Activated CD8-positive, alpha-beta T cell treated with anti-CD3 and anti-CD28 coated beads for 36 hours (primary cell): ENCODE measurements around the gene ARFIP1. TPM values are rescaled to one million over a fixed set of nuclear protein-coding genes. Genes with fewer than 3 reads are reported as not detected.

ENCODE experiments used
- ATAC-seq: fragments of 200-7000 bp; cut with Tn5 transposase; one replicate; pipeline ENCODE4 v1.10.0; 2021; ENCODE audit warnings: mild to moderate bottlenecking, moderate library complexity
- CTCF ChIA-PET: fragments of 350-600 bp; sonication (Branson Sonifier 250); formaldehyde crosslinking; loops from one replicate; lab custom pipeline; 2021; ENCODE audit warnings: antibody characterized with exemption; lab: Charles Lee
- POLR2A ChIA-PET: fragments of 350-600 bp; sonication (Branson Sonifier 250); formaldehyde crosslinking; loops from one replicate; lab custom pipeline; 2021; ENCODE audit warnings: antibody characterized with exemption; lab: Charles Lee
- DNase-seq: peaks from one replicate; pipeline ENCODE4 v3.0.0-alpha.2; 2020
- H3K27ac Mint-ChIP-seq: one replicate; pipeline ENCODE4 v1.8.0; 2021; ENCODE audit warnings: mild to moderate bottlenecking, mixed read lengths
- H3K27me3 Mint-ChIP-seq: one replicate; pipeline ENCODE4 v1.8.0; 2021; ENCODE audit warnings: mixed read lengths
- H3K36me3 Mint-ChIP-seq: one replicate; pipeline ENCODE4 v1.8.0; 2021; ENCODE audit warnings: low read depth, mixed read lengths
- H3K4me1 Mint-ChIP-seq: one replicate; pipeline ENCODE4 v1.8.0; 2021; ENCODE audit warnings: low read depth, mixed read lengths
- H3K4me3 Mint-ChIP-seq: one replicate; pipeline ENCODE4 v1.8.0; 2021; ENCODE audit warnings: mild to moderate bottlenecking, moderate library complexity, mixed read lengths
- H3K9me3 Mint-ChIP-seq: one replicate; pipeline ENCODE4 v1.8.0; 2021; ENCODE audit warnings: mixed read lengths
- intact Hi-C: fragments of 100-400 bp; cut with micrococcal nuclease; formaldehyde crosslinking; loops from one replicate; pipeline ENCODE4 v1.10.0; 2022
- total RNA-seq, 2 experiments: library from RNA; stranded (reverse); gene quantifications; one replicate each; pipeline ENCODE4 v1.2.3, GENCODE V29; 2021
- TF ChIP-seq, protein P1 (sequence below): fragments of 200-600 bp; IDR thresholded peaks from one replicate; pipeline ENCODE4 v1.8.0; 2022; ENCODE audit warnings: antibody characterized with exemption, mild to moderate bottlenecking

The ARFIP1 gene
- total RNA-seq, 2 experiments from 2014 or later, result 7.2 to 8.9 TPM

DNA sequence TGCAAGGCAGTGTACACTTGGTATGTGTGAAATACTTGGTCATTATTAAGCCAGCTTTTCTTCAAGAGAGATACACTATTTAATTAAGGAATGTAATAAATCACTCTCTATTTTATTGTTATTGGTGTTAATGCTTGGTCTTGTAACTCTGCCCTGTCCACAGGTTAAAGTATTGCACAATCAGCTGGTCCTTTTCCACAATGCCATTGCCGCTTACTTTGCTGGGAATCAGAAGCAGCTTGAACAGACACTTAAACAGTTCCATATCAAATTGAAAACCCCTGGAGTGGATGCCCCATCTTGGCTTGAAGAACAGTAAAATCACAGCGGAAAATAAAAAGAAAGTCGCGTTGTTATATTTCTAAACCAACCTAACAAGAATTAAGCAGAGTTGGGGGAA, 130.1 kb downstream of the ARFIP1 start:
- ChIA-PET CTCF (interaction anchor here (0.8 kb wide), 1 partner anchor 155 kb away, joined by 4 read pairs; no protein-coding TSS in a partner anchor), POLR2A (no interaction called here)
- peaks cover 5% of the 10 kb centered on the region for H3K36me3 Mint-ChIP-seq
- TF ChIP-seq, protein P1, sequence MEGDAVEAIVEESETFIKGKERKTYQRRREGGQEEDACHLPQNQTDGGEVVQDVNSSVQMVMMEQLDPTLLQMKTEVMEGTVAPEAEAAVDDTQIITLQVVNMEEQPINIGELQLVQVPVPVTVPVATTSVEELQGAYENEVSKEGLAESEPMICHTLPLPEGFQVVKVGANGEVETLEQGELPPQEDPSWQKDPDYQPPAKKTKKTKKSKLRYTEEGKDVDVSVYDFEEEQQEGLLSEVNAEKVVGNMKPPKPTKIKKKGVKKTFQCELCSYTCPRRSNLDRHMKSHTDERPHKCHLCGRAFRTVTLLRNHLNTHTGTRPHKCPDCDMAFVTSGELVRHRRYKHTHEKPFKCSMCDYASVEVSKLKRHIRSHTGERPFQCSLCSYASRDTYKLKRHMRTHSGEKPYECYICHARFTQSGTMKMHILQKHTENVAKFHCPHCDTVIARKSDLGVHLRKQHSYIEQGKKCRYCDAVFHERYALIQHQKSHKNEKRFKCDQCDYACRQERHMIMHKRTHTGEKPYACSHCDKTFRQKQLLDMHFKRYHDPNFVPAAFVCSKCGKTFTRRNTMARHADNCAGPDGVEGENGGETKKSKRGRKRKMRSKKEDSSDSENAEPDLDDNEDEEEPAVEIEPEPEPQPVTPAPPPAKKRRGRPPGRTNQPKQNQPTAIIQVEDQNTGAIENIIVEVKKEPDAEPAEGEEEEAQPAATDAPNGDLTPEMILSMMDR, result no peak
- DNase-seq (no peak), ATAC-seq (no peak)
- H3K9me3 Mint-ChIP-seq, result no peaks in the 10 kb centered on the region
- no peaks in the 10 kb centered on the region for H3K27me3 Mint-ChIP-seq
- intact Hi-C loops, result no loop called here
- H3K4me3 Mint-ChIP-seq, result no peak overlapping the region
- H3K4me1 Mint-ChIP-seq, result no peaks in the 10 kb centered on the region
- H3K27ac Mint-ChIP-seq, result no peak overlapping the region

DNA sequence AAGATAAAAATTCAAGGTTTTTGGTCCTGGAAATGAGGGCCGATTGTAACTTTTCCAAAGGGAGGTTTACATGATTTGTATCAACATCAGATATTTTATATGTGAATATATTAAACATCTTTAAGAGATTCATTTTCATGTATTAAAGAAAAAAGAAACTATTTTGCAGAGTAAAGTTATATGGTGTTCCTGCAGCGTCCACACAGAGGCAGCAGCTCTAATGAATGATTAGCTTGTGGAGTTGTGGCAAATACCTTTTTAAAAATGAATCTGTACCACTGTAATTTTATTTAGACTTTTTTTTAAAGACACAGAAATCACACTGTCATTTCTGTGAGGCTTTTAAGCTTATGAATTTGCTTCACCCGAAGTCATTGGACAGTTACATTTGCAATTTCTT, 130.8 kb downstream of the ARFIP1 start:
- no peak overlapping the region for H3K4me3 Mint-ChIP-seq
- DNase-seq (no peak), ATAC-seq (no peak)
- TF ChIP-seq, protein P1, result no peak
- peaks cover 5% of the 10 kb centered on the region for H3K36me3 Mint-ChIP-seq
- no peaks in the 10 kb centered on the region for H3K9me3 Mint-ChIP-seq
- ChIA-PET CTCF (interaction anchor here (0.8 to 1.5 kb wide), 2 partner anchors 8 to 156 kb away, joined by 4 read pairs; no protein-coding TSS in a partner anchor), POLR2A (no interaction called here)
- H3K27me3 Mint-ChIP-seq, result no peaks in the 10 kb centered on the region
- no peak overlapping the region for H3K27ac Mint-ChIP-seq
- intact Hi-C loops, result no loop called here
- no peaks in the 10 kb centered on the region for H3K4me1 Mint-ChIP-seq

DNA sequence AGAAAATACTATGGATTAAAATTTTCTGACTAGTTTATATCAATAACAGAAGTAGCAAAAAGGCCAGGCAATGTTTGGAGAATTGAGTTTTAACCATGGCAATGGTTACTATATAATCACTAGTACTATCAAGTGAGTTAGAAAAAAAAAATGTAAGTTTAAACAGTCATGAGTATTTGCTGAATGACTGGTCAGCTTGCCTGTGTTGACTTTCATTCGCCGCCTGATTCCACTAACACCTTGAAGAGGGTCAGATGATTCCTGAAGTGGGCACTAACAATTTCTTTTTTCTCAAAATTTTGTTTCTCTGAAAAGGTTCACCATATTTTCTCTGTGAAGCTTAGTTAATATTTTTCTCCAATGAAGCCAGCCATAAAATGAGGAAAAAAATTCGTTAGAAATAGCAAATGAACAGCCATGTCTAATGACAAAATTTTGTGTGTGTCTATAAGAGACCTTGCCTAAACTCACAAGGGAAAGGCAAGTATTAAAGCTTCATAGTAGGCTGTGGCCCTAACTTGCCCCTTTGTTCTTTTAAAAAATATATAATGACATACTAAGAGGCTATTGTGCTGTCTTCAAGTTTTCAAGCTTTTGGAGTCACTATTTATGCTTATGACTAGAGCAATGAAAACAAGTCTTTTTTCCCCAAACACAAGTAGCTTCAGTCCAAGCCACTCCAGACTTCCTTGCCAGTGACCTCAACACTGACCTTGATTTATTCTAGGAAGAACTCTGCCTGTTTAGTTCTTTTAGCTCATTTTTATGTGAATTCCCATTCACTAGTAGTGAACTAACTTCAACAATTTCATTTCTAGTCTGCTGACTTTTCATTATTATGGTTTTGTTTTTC, 138.0 kb downstream of the ARFIP1 start:
- CTCF ChIA-PET, result interaction anchor here (1.3 kb wide), 1 partner anchor 18 kb away, joined by 5 read pairs; no protein-coding TSS in a partner anchor
- no peak overlapping the region for H3K27ac Mint-ChIP-seq
- POLR2A ChIA-PET, result interaction anchor here (0.6 kb wide), 1 partner anchor 64 kb away, joined by 5 read pairs; no protein-coding TSS in a partner anchor
- peaks cover 20% of the 10 kb centered on the region for H3K36me3 Mint-ChIP-seq
- peaks cover 11% of the 10 kb centered on the region for H3K9me3 Mint-ChIP-seq
- no peak for DNase-seq
- TF ChIP-seq, protein P1, result no peak
- intact Hi-C loops, result no loop called here
- ATAC-seq, result no peak
- H3K4me3 Mint-ChIP-seq, result no peak overlapping the region
- peaks cover 1% of the 10 kb centered on the region for H3K27me3 Mint-ChIP-seq
- no peaks in the 10 kb centered on the region for H3K4me1 Mint-ChIP-seq

DNA sequence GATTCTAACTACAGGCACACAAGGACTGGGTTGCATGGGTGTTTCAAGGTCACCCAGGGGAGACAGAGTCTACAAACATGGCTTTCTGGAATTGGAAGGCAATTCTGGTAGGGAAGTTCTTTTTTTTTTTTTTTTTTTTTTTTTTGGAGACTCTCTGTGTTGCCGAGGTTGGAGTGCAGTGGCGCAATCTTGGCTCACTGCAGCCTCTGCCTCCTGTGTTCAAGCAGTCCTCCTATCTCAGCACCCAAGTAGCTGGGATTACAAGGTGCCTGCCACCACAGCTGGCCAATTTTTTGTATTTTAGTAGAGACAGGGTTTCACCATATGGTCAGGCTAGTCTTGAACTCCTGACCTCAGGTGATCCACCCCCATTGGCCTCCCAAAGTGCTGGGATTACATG, 140.1 kb downstream of the ARFIP1 start:
- Mint-ChIP-seq H3K9me3 (peaks cover 11% of the 10 kb centered on the region), H3K27me3 (peaks cover 1% of the 10 kb centered on the region), H3K27ac (no peak overlapping the region), H3K4me3 (no peak overlapping the region), H3K36me3 (peaks cover 20% of the 10 kb centered on the region), H3K4me1 (no peaks in the 10 kb centered on the region)
- DNase-seq (no peak), ATAC-seq (no peak)
- intact Hi-C loops, result no loop called here
- ChIA-PET CTCF (no interaction called here), POLR2A (no interaction called here)
- TF ChIP-seq, protein P1, result no peak

DNA sequence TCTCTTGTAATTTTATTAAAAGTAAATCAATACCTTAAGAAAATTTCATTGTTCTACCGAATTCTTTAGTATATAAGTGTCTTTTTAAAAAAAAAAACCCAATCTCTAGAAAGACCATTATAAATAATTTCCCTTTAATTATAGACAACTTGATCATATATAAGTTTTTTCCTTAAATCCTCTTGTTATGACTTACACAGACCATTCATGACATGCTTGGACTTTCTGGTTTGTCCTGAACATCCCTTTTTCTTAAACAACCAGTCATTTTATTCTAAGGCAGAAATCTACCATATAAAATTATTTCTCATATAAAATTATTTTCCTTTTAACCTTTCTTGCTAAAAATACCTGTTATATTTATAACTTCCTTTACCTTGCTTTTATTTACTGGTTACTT, 141.0 kb downstream of the ARFIP1 start:
- CTCF ChIA-PET, result no interaction called here
- TF ChIP-seq, protein P1, result no peak

More for the DNA sequence above, 141.0 kb downstream of the ARFIP1 start:
- peaks cover 1% of the 10 kb centered on the region for H3K27me3 Mint-ChIP-seq
- no peaks in the 10 kb centered on the region for H3K4me1 Mint-ChIP-seq
- peaks cover 11% of the 10 kb centered on the region for H3K9me3 Mint-ChIP-seq
- no peak for DNase-seq
- intact Hi-C loops, result no loop called here
- H3K4me3 Mint-ChIP-seq, result no peak overlapping the region
- ATAC-seq, result no peak
- no peak overlapping the region for H3K27ac Mint-ChIP-seq
- POLR2A ChIA-PET, result no interaction called here
- H3K36me3 Mint-ChIP-seq, result peaks cover 20% of the 10 kb centered on the region
